Endothelial cell of umbilical vein (primary cell): ENCODE results near the gene RPL21.

Source experiments
- EZH2 ChIP-seq: IDR thresholded peaks from 2 replicates; pipeline ENCODE4 v1.6.1; 2012; ENCODE audit warnings: borderline replicate concordance, low read depth, mild to moderate bottlenecking, moderate library complexity, low read length, inconsistent platforms; ENCODE audit not compliant: severe bottlenecking
- MYC ChIP-seq: IDR thresholded peaks from one replicate; pipeline ENCODE4 v1.6.1; 2011; ENCODE audit warnings: mild to moderate bottlenecking, low read depth, low read length
- POLR2A ChIP-seq: IDR thresholded peaks from 2 replicates; pipeline ENCODE4 v1.6.1; 2012; ENCODE audit warnings: low read depth, mild to moderate bottlenecking, control low read depth, low read length
- POLR2AphosphoS5 ChIP-seq: IDR thresholded peaks from 2 replicates; pipeline ENCODE4 v1.6.1; 2012; ENCODE audit warnings: low read depth, mild to moderate bottlenecking, control low read depth, low read length, moderate library complexity; ENCODE audit not compliant: insufficient read depth
- TF ChIP-seq, protein P1 (sequence below), 2 donors: IDR thresholded peaks; 1 replicate in 1 of 2; 2 replicates in 1 of 2; pipeline ENCODE4 v1.5.1; 2011; ENCODE audit warnings: low read length in 2 of 2, mild to moderate bottlenecking in 2 of 2, moderate library complexity in 2 of 2, control low read depth in 1 of 2, inconsistent platforms in 1 of 2, low read depth in 1 of 2; ENCODE audit not compliant: insufficient read depth in 1 of 2; ENCODE audit errors: extremely low read depth in 1 of 2

DNA sequence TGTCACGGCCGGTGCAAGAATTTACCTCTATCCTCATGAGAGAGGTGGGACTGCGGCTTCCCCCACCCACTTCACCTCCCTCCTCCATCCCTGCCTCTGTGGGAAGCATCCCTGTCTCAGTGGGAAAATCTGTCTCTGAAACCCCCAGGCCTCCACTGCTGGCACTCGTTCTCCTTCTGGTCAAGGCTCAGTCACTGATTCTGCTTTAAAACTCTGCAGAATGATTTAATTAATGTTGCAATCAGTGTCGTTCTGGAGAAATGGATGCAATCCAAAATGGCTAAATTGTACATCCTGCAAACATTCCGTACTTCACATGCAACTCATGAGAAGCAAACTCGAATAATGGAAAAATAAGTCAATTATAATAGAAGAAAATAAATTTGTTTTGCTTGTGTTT, 24.8 kb downstream of the RPL21 start:
- TF ChIP-seq POLR2AphosphoS5 (no peak), POLR2A (no peak), MYC (no peak), EZH2 (no peak)
- TF ChIP-seq, protein P1, sequence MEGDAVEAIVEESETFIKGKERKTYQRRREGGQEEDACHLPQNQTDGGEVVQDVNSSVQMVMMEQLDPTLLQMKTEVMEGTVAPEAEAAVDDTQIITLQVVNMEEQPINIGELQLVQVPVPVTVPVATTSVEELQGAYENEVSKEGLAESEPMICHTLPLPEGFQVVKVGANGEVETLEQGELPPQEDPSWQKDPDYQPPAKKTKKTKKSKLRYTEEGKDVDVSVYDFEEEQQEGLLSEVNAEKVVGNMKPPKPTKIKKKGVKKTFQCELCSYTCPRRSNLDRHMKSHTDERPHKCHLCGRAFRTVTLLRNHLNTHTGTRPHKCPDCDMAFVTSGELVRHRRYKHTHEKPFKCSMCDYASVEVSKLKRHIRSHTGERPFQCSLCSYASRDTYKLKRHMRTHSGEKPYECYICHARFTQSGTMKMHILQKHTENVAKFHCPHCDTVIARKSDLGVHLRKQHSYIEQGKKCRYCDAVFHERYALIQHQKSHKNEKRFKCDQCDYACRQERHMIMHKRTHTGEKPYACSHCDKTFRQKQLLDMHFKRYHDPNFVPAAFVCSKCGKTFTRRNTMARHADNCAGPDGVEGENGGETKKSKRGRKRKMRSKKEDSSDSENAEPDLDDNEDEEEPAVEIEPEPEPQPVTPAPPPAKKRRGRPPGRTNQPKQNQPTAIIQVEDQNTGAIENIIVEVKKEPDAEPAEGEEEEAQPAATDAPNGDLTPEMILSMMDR (IDR thresholded peaks at IDR 0.05; ENCODE audit: extremely low read depth in 1 of 2, insufficient read depth in 1 of 2, low read depth in 1 of 2, low read length in 2 of 2), result no peak
